ENCODE data around the gene ZMYM2. TPM values are rescaled to one million over a fixed set of nuclear protein-coding genes. Genes with fewer than 3 reads are reported as not detected.
"Not testable (repeated sequence)": the region's sequence is repeated elsewhere in the genome, so short reads cannot be mapped to it uniquely, and the experiment has no call there.

The ZMYM2 gene
- total and polyA plus RNA-seq, 2 experiments from 2014 or later = 87.9 to 159 TPM

DNA sequence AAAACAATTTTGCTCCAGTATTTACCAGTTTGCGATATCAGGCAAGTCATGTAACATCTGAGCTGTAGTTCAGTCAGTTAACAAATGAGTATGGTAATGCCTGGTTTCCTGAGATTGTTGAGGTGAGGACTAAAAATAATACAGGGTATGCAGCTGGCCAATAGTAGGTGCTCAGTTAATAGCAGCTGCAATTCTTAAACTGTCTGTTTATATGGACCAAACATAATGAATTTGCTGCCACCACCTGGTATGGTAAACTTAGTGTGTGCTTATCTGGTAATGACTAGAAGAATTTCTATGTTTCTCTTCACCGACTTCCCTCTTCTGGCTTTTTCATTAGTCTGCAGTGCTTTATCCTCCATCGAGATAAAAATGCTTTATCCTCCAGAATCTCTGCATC lies 9.1 kb downstream of the ZMYM2 start:
- Histone ChIP-seq H3K4me2 (no peak overlapping the region), H3K4me3 (no peak overlapping the region), H2AFZ (no peak overlapping the region), H3F3A (replicated peaks; ENCODE audit: low read depth) (no peaks in the 10 kb centered on the region), H3K36me3 (ENCODE audit: insufficient read depth) (peaks cover 3% of the 10 kb centered on the region; the same call in 1 of the 2 replicates), H3K27ac (ENCODE audit: low read depth) (no peak overlapping the region), H3K27me3 (ENCODE audit: insufficient read depth) (no peaks in the 10 kb centered on the region), H4K20me1 (replicated peaks; ENCODE audit: insufficient read depth) (peaks cover 74% of the 10 kb centered on the region), H3K79me2 (replicated peaks; ENCODE audit: insufficient read depth) (peaks cover 100% of the 10 kb centered on the region), H3K4me1 (ENCODE audit: insufficient read depth) (no peaks in the 10 kb centered on the region), H3K9me2 (ENCODE audit: insufficient read depth) (no peaks in the 10 kb centered on the region)
- Mint-ChIP-seq H3K4me3 (no peak overlapping the region), H3K9me3 (no peaks in the 10 kb centered on the region), H3K4me1 (peaks cover 4% of the 10 kb centered on the region), H3K27ac (no peak overlapping the region), H3K36me3 (ENCODE audit: low read depth) (peaks cover 54% of the 10 kb centered on the region), H3K27me3 (ENCODE audit: insufficient read depth, low read depth, poor library complexity) (no peaks in the 10 kb centered on the region)
- DNase-seq (ENCODE audit: low spot score) = no peak
- no peak for ATAC-seq
- TF ChIP-seq CREB1 (CRISPR knock-in tag; IDR thresholded peaks at IDR 0.05; ENCODE audit: low read depth) (no peak), EZH2 (IDR thresholded peaks at IDR 0.05; ENCODE audit: low read depth, unreplicated experiment) (no peak), EZH2phosphoT487 (IDR thresholded peaks at IDR 0.05; ENCODE audit: unreplicated experiment) (no peak), NANOG (IDR thresholded peaks at IDR 0.05; ENCODE audit: borderline replicate concordance) (no peak), ZNF331 (CRISPR knock-in tag; IDR thresholded peaks at IDR 0.05; ENCODE audit: low read depth) (no peak), STAT1 (IDR thresholded peaks at IDR 0.05; ENCODE audit: unreplicated experiment) (no peak), ZNF114 (CRISPR knock-in tag; IDR thresholded peaks at IDR 0.05) (no peak)
- TF ChIP-seq, protein P1, sequence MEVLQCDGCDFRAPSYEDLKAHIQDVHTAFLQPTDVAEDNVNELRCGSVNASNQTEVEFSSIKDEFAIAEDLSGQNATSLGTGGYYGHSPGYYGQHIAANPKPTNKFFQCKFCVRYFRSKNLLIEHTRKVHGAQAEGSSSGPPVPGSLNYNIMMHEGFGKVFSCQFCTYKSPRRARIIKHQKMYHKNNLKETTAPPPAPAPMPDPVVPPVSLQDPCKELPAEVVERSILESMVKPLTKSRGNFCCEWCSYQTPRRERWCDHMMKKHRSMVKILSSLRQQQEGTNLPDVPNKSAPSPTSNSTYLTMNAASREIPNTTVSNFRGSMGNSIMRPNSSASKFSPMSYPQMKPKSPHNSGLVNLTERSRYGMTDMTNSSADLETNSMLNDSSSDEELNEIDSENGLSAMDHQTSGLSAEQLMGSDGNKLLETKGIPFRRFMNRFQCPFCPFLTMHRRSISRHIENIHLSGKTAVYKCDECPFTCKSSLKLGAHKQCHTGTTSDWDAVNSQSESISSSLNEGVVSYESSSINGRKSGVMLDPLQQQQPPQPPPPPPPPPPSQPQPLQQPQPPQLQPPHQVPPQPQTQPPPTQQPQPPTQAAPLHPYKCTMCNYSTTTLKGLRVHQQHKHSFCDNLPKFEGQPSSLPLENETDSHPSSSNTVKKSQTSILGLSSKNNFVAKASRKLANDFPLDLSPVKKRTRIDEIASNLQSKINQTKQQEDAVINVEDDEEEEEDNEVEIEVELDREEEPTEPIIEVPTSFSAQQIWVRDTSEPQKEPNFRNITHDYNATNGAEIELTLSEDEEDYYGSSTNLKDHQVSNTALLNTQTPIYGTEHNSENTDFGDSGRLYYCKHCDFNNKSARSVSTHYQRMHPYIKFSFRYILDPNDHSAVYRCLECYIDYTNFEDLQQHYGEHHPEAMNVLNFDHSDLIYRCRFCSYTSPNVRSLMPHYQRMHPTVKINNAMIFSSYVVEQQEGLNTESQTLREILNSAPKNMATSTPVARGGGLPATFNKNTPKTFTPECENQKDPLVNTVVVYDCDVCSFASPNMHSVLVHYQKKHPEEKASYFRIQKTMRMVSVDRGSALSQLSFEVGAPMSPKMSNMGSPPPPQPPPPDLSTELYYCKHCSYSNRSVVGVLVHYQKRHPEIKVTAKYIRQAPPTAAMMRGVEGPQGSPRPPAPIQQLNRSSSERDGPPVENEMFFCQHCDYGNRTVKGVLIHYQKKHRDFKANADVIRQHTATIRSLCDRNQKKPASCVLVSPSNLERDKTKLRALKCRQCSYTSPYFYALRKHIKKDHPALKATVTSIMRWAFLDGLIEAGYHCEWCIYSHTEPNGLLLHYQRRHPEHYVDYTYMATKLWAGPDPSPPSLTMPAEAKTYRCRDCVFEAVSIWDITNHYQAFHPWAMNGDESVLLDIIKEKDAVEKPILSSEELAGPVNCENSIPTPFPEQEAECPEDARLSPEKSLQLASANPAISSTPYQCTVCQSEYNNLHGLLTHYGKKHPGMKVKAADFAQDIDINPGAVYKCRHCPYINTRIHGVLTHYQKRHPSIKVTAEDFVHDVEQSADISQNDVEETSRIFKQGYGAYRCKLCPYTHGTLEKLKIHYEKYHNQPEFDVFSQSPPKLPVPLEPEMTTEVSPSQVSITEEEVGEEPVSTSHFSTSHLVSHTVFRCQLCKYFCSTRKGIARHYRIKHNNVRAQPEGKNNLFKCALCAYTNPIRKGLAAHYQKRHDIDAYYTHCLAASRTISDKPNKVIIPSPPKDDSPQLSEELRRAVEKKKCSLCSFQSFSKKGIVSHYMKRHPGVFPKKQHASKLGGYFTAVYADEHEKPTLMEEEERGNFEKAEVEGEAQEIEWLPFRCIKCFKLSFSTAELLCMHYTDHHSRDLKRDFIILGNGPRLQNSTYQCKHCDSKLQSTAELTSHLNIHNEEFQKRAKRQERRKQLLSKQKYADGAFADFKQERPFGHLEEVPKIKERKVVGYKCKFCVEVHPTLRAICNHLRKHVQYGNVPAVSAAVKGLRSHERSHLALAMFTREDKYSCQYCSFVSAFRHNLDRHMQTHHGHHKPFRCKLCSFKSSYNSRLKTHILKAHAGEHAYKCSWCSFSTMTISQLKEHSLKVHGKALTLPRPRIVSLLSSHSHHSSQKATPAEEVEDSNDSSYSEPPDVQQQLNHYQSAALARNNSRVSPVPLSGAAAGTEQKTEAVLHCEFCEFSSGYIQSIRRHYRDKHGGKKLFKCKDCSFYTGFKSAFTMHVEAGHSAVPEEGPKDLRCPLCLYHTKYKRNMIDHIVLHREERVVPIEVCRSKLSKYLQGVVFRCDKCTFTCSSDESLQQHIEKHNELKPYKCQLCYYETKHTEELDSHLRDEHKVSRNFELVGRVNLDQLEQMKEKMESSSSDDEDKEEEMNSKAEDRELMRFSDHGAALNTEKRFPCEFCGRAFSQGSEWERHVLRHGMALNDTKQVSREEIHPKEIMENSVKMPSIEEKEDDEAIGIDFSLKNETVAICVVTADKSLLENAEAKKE (CRISPR knock-in tag; IDR thresholded peaks at IDR 0.05) = no peak
- TF ChIP-seq, protein P2, sequence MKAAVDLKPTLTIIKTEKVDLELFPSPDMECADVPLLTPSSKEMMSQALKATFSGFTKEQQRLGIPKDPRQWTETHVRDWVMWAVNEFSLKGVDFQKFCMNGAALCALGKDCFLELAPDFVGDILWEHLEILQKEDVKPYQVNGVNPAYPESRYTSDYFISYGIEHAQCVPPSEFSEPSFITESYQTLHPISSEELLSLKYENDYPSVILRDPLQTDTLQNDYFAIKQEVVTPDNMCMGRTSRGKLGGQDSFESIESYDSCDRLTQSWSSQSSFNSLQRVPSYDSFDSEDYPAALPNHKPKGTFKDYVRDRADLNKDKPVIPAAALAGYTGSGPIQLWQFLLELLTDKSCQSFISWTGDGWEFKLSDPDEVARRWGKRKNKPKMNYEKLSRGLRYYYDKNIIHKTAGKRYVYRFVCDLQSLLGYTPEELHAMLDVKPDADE (IDR thresholded peaks at IDR 0.05) = no peak

DNA sequence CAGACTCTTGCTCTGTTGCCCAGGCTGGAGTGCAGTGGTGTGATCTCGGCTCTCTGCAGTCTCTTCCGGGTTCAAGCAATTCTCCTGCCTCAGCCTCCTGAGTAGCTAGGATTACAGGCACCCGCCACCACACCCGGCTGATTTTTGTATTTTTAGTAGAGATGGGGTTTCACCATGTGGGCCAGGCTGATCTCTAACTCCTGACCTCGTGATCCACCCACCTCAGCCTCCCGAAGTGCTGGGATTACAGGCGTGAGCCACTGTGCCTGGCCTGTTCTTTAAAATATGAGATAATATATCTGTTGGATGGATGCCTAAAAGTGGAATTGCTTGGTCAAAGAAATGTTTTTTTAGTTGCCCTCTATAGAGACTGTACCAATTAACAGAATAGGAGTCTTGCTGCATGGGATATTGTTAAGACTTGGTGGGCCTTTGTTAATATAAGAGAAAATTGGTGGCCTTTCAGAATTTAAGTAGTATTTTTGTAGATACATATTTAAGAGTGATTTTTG lies 16.0 kb downstream of the ZMYM2 start:
- not testable (repeated sequence) for H3K36me3 ChIP-seq (ENCODE audit: insufficient read depth); H2AFZ ChIP-seq; H3K4me1 ChIP-seq (ENCODE audit: insufficient read depth); H3K9me2 ChIP-seq (ENCODE audit: insufficient read depth); ATAC-seq; H3K9me3 Mint-ChIP-seq; H3K27me3 ChIP-seq (ENCODE audit: insufficient read depth); H3K27ac ChIP-seq (ENCODE audit: low read depth); H3K4me3 Mint-ChIP-seq; DNase-seq (ENCODE audit: low spot score); H3F3A ChIP-seq (replicated peaks; ENCODE audit: low read depth); H3K27ac Mint-ChIP-seq; H3K4me1 Mint-ChIP-seq; H3K4me3 ChIP-seq; H3K4me2 ChIP-seq; H3K27me3 Mint-ChIP-seq (ENCODE audit: insufficient read depth, low read depth, poor library complexity)
- Histone ChIP-seq H4K20me1 (replicated peaks; ENCODE audit: insufficient read depth) (peaks cover 74% of the 10 kb centered on the region), H3K79me2 (replicated peaks; ENCODE audit: insufficient read depth) (peaks cover 100% of the 10 kb centered on the region)
- H3K36me3 Mint-ChIP-seq (ENCODE audit: low read depth) = peaks cover 66% of the 10 kb centered on the region

All from GM23338 (cell line).